B cell (primary cell): Measurements from ENCODE around the gene MRPS23. TPM values are rescaled to one million over a fixed set of nuclear protein-coding genes. Genes with fewer than 3 reads are reported as not detected.

Experiments
- ATAC-seq: fragments of 200-7000 bp; cut with Tn5 transposase; one replicate; pipeline ENCODE4 v1.10.0; 2021; ENCODE audit warnings: low read depth, mild to moderate bottlenecking, moderate number of reproducible peaks, moderate library complexity
- CTCF ChIA-PET: fragments of 350-600 bp; sonication (Branson Sonifier 250); formaldehyde crosslinking; loops from one replicate; lab custom pipeline; 2021; ENCODE audit warnings: antibody characterized with exemption, inconsistent platforms; lab: Charles Lee
- POLR2A ChIA-PET: fragments of 350-600 bp; sonication (Branson Sonifier 250); formaldehyde crosslinking; loops from one replicate; lab custom pipeline; 2021; ENCODE audit warnings: antibody characterized with exemption; lab: Charles Lee
- DNase-seq: peaks from one replicate; pipeline ENCODE4 v3.0.0; 2013
- H2AFZ ChIP-seq: 2 replicates; pipeline ENCODE4 v1.6.1; 2012; ENCODE audit warnings: mild to moderate bottlenecking, low read depth, low read length; ENCODE audit not compliant: insufficient read depth, poor library complexity, severe bottlenecking
- H3K27ac ChIP-seq, 2 donors: 1 replicate in 1 of 2; 2 replicates in 1 of 2; pipeline ENCODE4 v1.5.1; 2012 to 2013; ENCODE audit warnings: low read length in 2 of 2, mild to moderate bottlenecking in 2 of 2, moderate library complexity in 1 of 2
- H3K27me3 ChIP-seq, 4 experiments: fragments of 200-600 bp in 1 of 4; sonication (generic) in 1 of 4; replicated peaks in 1 of 4; 1 replicate in 2 of 4; 2 replicates in 2 of 4; pipeline versions ENCODE4 v1.6.1 to v1.7.0; 2013 to 2016; ENCODE audit warnings: low read length in 3 of 4, mild to moderate bottlenecking in 2 of 4, mixed read lengths in 1 of 4, moderate library complexity in 1 of 4; ENCODE audit not compliant: insufficient read depth in 4 of 4, control insufficient read depth in 3 of 4; ENCODE audit errors: control extremely low read depth in 1 of 4
- H3K36me3 ChIP-seq, 2 experiments: replicated peaks in 1 of 2; 1 replicate in 1 of 2; 2 replicates in 1 of 2; pipeline versions ENCODE4 v1.6.1 to v1.7.1; 2013; ENCODE audit warnings: low read length in 1 of 2; ENCODE audit not compliant: insufficient read depth in 2 of 2, control insufficient read depth in 1 of 2; ENCODE audit errors: control extremely low read depth in 1 of 2, extremely low read depth in 1 of 2
- H3K4me1 ChIP-seq, 2 donors: fragments of 200-600 bp in 1 of 2; sonication (generic) in 1 of 2; 1 replicate in 1 of 2; 2 replicates in 1 of 2; pipeline versions ENCODE4 v1.5.1 to v1.6.1; 2013 to 2017; ENCODE audit warnings: low read length in 2 of 2; ENCODE audit not compliant: control insufficient read depth in 2 of 2, insufficient read depth in 2 of 2
- H3K4me2 ChIP-seq: replicated peaks from 2 replicates; pipeline ENCODE3; 2012; ENCODE audit warnings: mild to moderate bottlenecking, low read depth, low read length; ENCODE audit not compliant: poor library complexity, severe bottlenecking
- H3K4me3 ChIP-seq, 5 experiments: fragments of 200-600 bp in 1 of 5; sonication (generic) in 1 of 5; 1 replicate in 3 of 5; 2 replicates in 2 of 5; pipeline versions ENCODE4 v1.5.1 to v1.7.0; 2011 to 2016; ENCODE audit warnings: low read length in 4 of 5, mild to moderate bottlenecking in 4 of 5, low read depth in 2 of 5, control low read depth in 1 of 5, moderate library complexity in 1 of 5; ENCODE audit not compliant: insufficient read depth in 1 of 5; ENCODE audit errors: control extremely low read depth in 1 of 5, extremely low read depth in 1 of 5
- H3K79me2 ChIP-seq: fragments of 200-600 bp; sonication (generic); one replicate; pipeline ENCODE4 v1.6.0; 2016; ENCODE audit warnings: low read length; ENCODE audit not compliant: control insufficient read depth, insufficient read depth
- H3K9ac ChIP-seq: fragments of 200-600 bp; sonication (generic); 2 replicates; pipeline ENCODE4 v1.6.1; 2017; ENCODE audit warnings: mild to moderate bottlenecking, low read length, moderate library complexity
- H3K9me3 ChIP-seq, 3 donors: one replicate each; pipeline versions ENCODE4 v1.6.1 to v1.7.1; 2013; ENCODE audit warnings: low read length in 2 of 3; ENCODE audit not compliant: control insufficient read depth in 2 of 3, insufficient read depth in 1 of 3; ENCODE audit errors: control extremely low read depth in 1 of 3
- H4K20me1 ChIP-seq: 2 replicates; pipeline ENCODE4 v1.6.0; 2012; ENCODE audit warnings: mild to moderate bottlenecking, low read length; ENCODE audit not compliant: insufficient read depth, control insufficient read depth, poor library complexity, severe bottlenecking
- H3K27ac Mint-ChIP-seq: one replicate; pipeline ENCODE4 v1.8.0; 2021; ENCODE audit warnings: mixed read lengths
- H3K27me3 Mint-ChIP-seq: one replicate; pipeline ENCODE4 v1.8.0; 2021; ENCODE audit warnings: mixed read lengths
- H3K4me1 Mint-ChIP-seq: one replicate; pipeline ENCODE4 v1.8.0; 2021; ENCODE audit warnings: mixed read lengths
- H3K4me3 Mint-ChIP-seq: one replicate; pipeline ENCODE4 v1.8.0; 2021; ENCODE audit warnings: mixed read lengths
- H3K9me3 Mint-ChIP-seq: one replicate; pipeline ENCODE4 v1.8.0; 2022; ENCODE audit warnings: mixed read lengths; ENCODE audit not compliant: insufficient read depth
- CTCF ChIP-seq: fragments of 200-600 bp; IDR thresholded peaks from one replicate; pipeline ENCODE4 v1.8.0; 2022; ENCODE audit warnings: antibody characterized with exemption, mild to moderate bottlenecking
- EZH2 ChIP-seq: IDR thresholded peaks from 2 replicates; pipeline ENCODE4 v1.6.1; 2012; ENCODE audit warnings: borderline replicate concordance, low read depth, mild to moderate bottlenecking, moderate library complexity, low read length; ENCODE audit not compliant: insufficient read depth, poor library complexity, severe bottlenecking
- WGBS: methylation state at CpG from one replicate; pipeline ENCODE4 v1.1.5; 2013; ENCODE audit warnings: missing lambda C conversion rate; ENCODE audit not compliant: insufficient coverage; 5-methylcytosine and 5-hydroxymethylcytosine counted together
- intact Hi-C: fragments of 100-400 bp; cut with micrococcal nuclease; formaldehyde crosslinking; loops from one replicate; pipeline ENCODE4 v1.10.0; 2022
- polyA plus RNA-seq: library from polyadenylated mRNA; depleted of rRNA; stranded (reverse); fragments of >200 nt; gene quantifications from 2 replicates; pipeline ENCODE4 v1.2.3, GENCODE V29; 2012
- total RNA-seq, 2 donors: library from RNA; stranded (reverse); fragments of 120-200 nt in 1 of 2; gene quantifications; 1 replicate in 1 of 2; 2 replicates in 1 of 2; pipeline versions ENCODE4 v1.2.3 to v1.2.4, GENCODE V29; 2013 to 2022

The MRPS23 gene
- total and polyA plus RNA-seq, 2 donors (not counting 1 experiment from before 2014, with no cell fraction given) = 10.3 to 25.4 TPM

GRCh38 chr17:57859601-57860413 is 10.0 kb upstream of the MRPS23 start:
- Histone ChIP-seq H3K9me3 (peaks cover 0 to 4% (median 0%) of the 10 kb centered on the region in 3 donors), H2AFZ (no peak overlapping the region), H3K4me3 (no peak overlapping the region), H3K4me1 (peaks cover 17 to 20% of the 10 kb centered on the region in 2 donors), H3K27ac (no peak overlapping the region), H3K79me2 (no peaks in the 10 kb centered on the region), H3K27me3 (peaks cover 0 to 55% (median 19%) of the 10 kb centered on the region in 4 experiments), H3K4me2 (no peak overlapping the region), H4K20me1 (no peaks in the 10 kb centered on the region), H3K9ac (no peak overlapping the region), H3K36me3 (no peaks in the 10 kb centered on the region)
- H3K9me3 Mint-ChIP-seq = no peaks in the 10 kb centered on the region
- ChIA-PET POLR2A (interaction anchor here (0.6 to 1.7 kb wide), 2 partner anchors 9 to 20 kb away, joined by 4 to 5 read pairs; partner anchors contain the start of gene MRPS23), CTCF (interaction anchor here (0.6 to 18.1 kb wide), 19 partner anchors 10 to 252 kb away, joined by 3 to 468 read pairs (median 5); partner anchors contain the start of genes MRPS23 and VEZF1)
- H3K4me1 Mint-ChIP-seq = peaks cover 14% of the 10 kb centered on the region
- TF ChIP-seq EZH2 (no peak), CTCF (no peak)
- H3K27me3 Mint-ChIP-seq = peaks cover 23% of the 10 kb centered on the region
- DNase-seq (no peak), ATAC-seq (no peak)
- intact Hi-C loops = loop anchor here (10.0 kb wide), 2 partner anchors 355 to 655 kb away; partner anchors contain the start of genes MKS1 and MTMR4
- no peak overlapping the region for H3K27ac Mint-ChIP-seq
- peak overlapping the region; percentile 27 for H3K4me3 Mint-ChIP-seq
- WGBS = 98% methylated on average over 5 of the region's 13 CpGs
